Measurements from ENCODE around the gene DNAI2.
A peak's percentile ranks its signal among the peaks of the same experiment; 100 is the strongest.

DNAI2 gene

GRCh38 chr17:74314877-74315276, 40.8 kb downstream of the DNAI2 start:
- Histone ChIP-seq H3K9me3 (ENCODE audit: low read length) (no peaks in the 10 kb centered on the region), H3K4me3 (ENCODE audit: low read depth in 1 of 2, low read length in 2 of 2) (no peak overlapping the region), H3K27me3 (ENCODE audit: control insufficient read depth in 1 of 2, insufficient read depth in 2 of 2, low read length in 2 of 2) (no peaks in the 10 kb centered on the region), H3K36me3 (ENCODE audit: insufficient read depth, low read length) (no peaks in the 10 kb centered on the region), H3K9ac (ENCODE audit: low read length) (no peak overlapping the region), H3K27ac (ENCODE audit: low read depth, low read length) (no peak overlapping the region), H3K4me1 (ENCODE audit: insufficient read depth, low read length) (no peaks in the 10 kb centered on the region)

DNA sequence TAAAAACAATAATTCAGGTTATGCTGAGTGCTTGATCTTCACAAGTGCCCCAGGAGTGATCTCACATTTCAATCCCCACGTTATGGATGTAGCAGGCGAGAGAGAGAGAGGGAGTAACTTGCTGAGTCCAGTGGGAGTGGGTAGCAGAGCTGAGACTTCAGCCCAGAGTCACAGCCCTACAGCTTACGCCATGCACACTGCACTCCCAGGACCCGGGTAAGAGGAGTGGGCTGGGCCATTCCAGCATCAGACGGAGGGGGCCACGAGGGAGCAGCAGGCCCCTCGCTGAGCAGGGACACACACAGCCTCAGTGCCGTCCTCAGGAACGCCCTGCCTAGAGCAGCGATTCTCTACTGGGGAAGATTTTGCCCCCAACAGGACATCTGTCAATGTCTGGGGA, 42.2 kb downstream of the DNAI2 start:
- Histone ChIP-seq H3K4me3 (ENCODE audit: low read depth in 1 of 2, low read length in 2 of 2) (no peak overlapping the region), H3K36me3 (ENCODE audit: insufficient read depth, low read length) (no peaks in the 10 kb centered on the region), H3K4me1 (ENCODE audit: insufficient read depth, low read length) (no peaks in the 10 kb centered on the region), H3K9me3 (ENCODE audit: low read length) (no peaks in the 10 kb centered on the region), H3K9ac (ENCODE audit: low read length) (no peak overlapping the region), H3K27ac (ENCODE audit: low read depth, low read length) (no peak overlapping the region), H3K27me3 (ENCODE audit: control insufficient read depth in 1 of 2, insufficient read depth in 2 of 2, low read length in 2 of 2) (no peaks in the 10 kb centered on the region)

GRCh38 chr17:74317071-74317470, 43.0 kb downstream of the DNAI2 start:
- Histone ChIP-seq H3K9ac (ENCODE audit: low read length) (no peak overlapping the region), H3K4me3 (ENCODE audit: low read depth in 1 of 2, low read length in 2 of 2) (no peak overlapping the region), H3K27ac (ENCODE audit: low read depth, low read length) (no peak overlapping the region), H3K9me3 (ENCODE audit: low read length) (no peaks in the 10 kb centered on the region), H3K36me3 (ENCODE audit: insufficient read depth, low read length) (no peaks in the 10 kb centered on the region), H3K4me1 (ENCODE audit: insufficient read depth, low read length) (no peaks in the 10 kb centered on the region), H3K27me3 (ENCODE audit: control insufficient read depth in 1 of 2, insufficient read depth in 2 of 2, low read length in 2 of 2) (no peaks in the 10 kb centered on the region)

GRCh38 chr17:74318391-74318790, 44.4 kb downstream of the DNAI2 start:
- Histone ChIP-seq H3K36me3 (ENCODE audit: insufficient read depth, low read length) (no peaks in the 10 kb centered on the region), H3K9ac (ENCODE audit: low read length) (no peak overlapping the region), H3K27ac (ENCODE audit: low read depth, low read length) (no peak overlapping the region), H3K4me3 (ENCODE audit: low read depth in 1 of 2, low read length in 2 of 2) (no peak overlapping the region), H3K27me3 (ENCODE audit: control insufficient read depth in 1 of 2, insufficient read depth in 2 of 2, low read length in 2 of 2) (no peaks in the 10 kb centered on the region), H3K4me1 (ENCODE audit: insufficient read depth, low read length) (no peaks in the 10 kb centered on the region), H3K9me3 (ENCODE audit: low read length) (no peaks in the 10 kb centered on the region)

- H3K4me3 ChIP-seq (ENCODE audit: low read depth in 1 of 2, low read length in 2 of 2), result no peak overlapping the region
- no peaks in the 10 kb centered on the region for H3K36me3 ChIP-seq (ENCODE audit: insufficient read depth, low read length)
- no peaks in the 10 kb centered on the region for H3K9me3 ChIP-seq (ENCODE audit: low read length)
- H3K9ac ChIP-seq (ENCODE audit: low read length), result no peak overlapping the region
- H3K27me3 ChIP-seq (ENCODE audit: control insufficient read depth in 1 of 2, insufficient read depth in 2 of 2, low read length in 2 of 2), result peaks cover 0 to 32% of the 10 kb centered on the region in 2 donors
- H3K27ac ChIP-seq (ENCODE audit: low read depth, low read length), result no peak overlapping the region
- peaks cover 12% of the 10 kb centered on the region for H3K4me1 ChIP-seq (ENCODE audit: insufficient read depth, low read length)
These were observed 50.5 kb downstream of the DNAI2 start for GRCh38 chr17:74324521-74324920.

DNA sequence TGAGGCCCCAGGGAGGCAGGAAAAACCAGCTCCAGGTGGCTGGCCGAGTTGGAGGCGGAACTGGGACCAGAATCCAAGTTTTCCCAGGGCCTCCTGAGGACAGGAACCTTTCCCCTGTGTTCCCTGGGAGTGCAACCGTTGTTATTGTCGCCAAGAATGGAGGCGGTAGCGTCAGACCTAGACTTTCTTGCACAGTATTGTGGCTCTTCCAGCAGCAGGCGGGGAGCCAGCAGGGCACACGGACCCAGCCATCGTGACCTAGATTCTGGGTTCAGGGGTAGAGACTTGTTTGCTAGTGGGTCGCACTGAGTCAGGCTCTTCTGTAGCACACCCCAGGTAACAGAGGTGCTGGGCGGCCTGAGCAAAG, 51.3 kb downstream of the DNAI2 start:
- no peaks in the 10 kb centered on the region for H3K9me3 ChIP-seq (ENCODE audit: low read length)
- no peak overlapping the region for H3K27ac ChIP-seq (ENCODE audit: low read depth, low read length)
- H3K27me3 ChIP-seq (ENCODE audit: control insufficient read depth in 1 of 2, insufficient read depth in 2 of 2, low read length in 2 of 2), result peaks cover 0 to 32% of the 10 kb centered on the region in 2 donors
- peaks cover 12% of the 10 kb centered on the region for H3K4me1 ChIP-seq (ENCODE audit: insufficient read depth, low read length)
- no peak overlapping the region for H3K9ac ChIP-seq (ENCODE audit: low read length)
- H3K36me3 ChIP-seq (ENCODE audit: insufficient read depth, low read length), result no peaks in the 10 kb centered on the region
- peak overlapping the region in 1 of 2 donors; percentile 43 for H3K4me3 ChIP-seq (ENCODE audit: low read depth in 1 of 2, low read length in 2 of 2)

- Histone ChIP-seq H3K27me3 (ENCODE audit: control insufficient read depth in 1 of 2, insufficient read depth in 2 of 2, low read length in 2 of 2) (peaks cover 0 to 36% of the 10 kb centered on the region in 2 donors), H3K4me1 (ENCODE audit: insufficient read depth, low read length) (peaks cover 12% of the 10 kb centered on the region), H3K36me3 (ENCODE audit: insufficient read depth, low read length) (no peaks in the 10 kb centered on the region), H3K4me3 (ENCODE audit: low read depth in 1 of 2, low read length in 2 of 2) (peak within 1 kb of the TSS; percentile 30 to 43), H3K9me3 (ENCODE audit: low read length) (no peaks in the 10 kb centered on the region), H3K9ac (ENCODE audit: low read length) (no peak within 1 kb of the TSS), H3K27ac (ENCODE audit: low read depth, low read length) (no peak within 1 kb of the TSS)
These were observed 51.8 kb downstream of the DNAI2 start, which contains the start of gene KIF19 for GRCh38 chr17:74325743-74326379. Gene KIF19, plus strand, starts transcription at chr17:74326226. Its CDS starts 124 bp downstream, at chr17:74326350.

GRCh38 chr17:74326506-74326905, 52.5 kb downstream of the DNAI2 start:
- no peak overlapping the region for H3K9ac ChIP-seq (ENCODE audit: low read length)
- H3K36me3 ChIP-seq (ENCODE audit: insufficient read depth, low read length), result no peaks in the 10 kb centered on the region
- H3K4me3 ChIP-seq (ENCODE audit: low read depth in 1 of 2, low read length in 2 of 2), result peak overlapping the region in 1 of 2 donors; percentile 43
- H3K4me1 ChIP-seq (ENCODE audit: insufficient read depth, low read length), result peaks cover 12% of the 10 kb centered on the region
- no peak overlapping the region for H3K27ac ChIP-seq (ENCODE audit: low read depth, low read length)
- H3K9me3 ChIP-seq (ENCODE audit: low read length), result no peaks in the 10 kb centered on the region
- peaks cover 0 to 40% of the 10 kb centered on the region in 2 donors for H3K27me3 ChIP-seq (ENCODE audit: control insufficient read depth in 1 of 2, insufficient read depth in 2 of 2, low read length in 2 of 2)

GRCh38 chr17:74328487-74328886, 54.5 kb downstream of the DNAI2 start:
- Histone ChIP-seq H3K27ac (ENCODE audit: low read depth, low read length) (no peak overlapping the region), H3K4me3 (ENCODE audit: low read depth in 1 of 2, low read length in 2 of 2) (no peak overlapping the region), H3K36me3 (ENCODE audit: insufficient read depth, low read length) (no peaks in the 10 kb centered on the region), H3K4me1 (ENCODE audit: insufficient read depth, low read length) (peaks cover 12% of the 10 kb centered on the region), H3K27me3 (ENCODE audit: control insufficient read depth in 1 of 2, insufficient read depth in 2 of 2, low read length in 2 of 2) (peaks cover 0 to 40% of the 10 kb centered on the region in 2 donors), H3K9ac (ENCODE audit: low read length) (no peak overlapping the region), H3K9me3 (ENCODE audit: low read length) (no peaks in the 10 kb centered on the region)

GRCh38 chr17:74329378-74329777, 55.3 kb downstream of the DNAI2 start:
- peaks cover 0 to 40% of the 10 kb centered on the region in 2 donors for H3K27me3 ChIP-seq (ENCODE audit: control insufficient read depth in 1 of 2, insufficient read depth in 2 of 2, low read length in 2 of 2)
- no peak overlapping the region for H3K9ac ChIP-seq (ENCODE audit: low read length)

DNA sequence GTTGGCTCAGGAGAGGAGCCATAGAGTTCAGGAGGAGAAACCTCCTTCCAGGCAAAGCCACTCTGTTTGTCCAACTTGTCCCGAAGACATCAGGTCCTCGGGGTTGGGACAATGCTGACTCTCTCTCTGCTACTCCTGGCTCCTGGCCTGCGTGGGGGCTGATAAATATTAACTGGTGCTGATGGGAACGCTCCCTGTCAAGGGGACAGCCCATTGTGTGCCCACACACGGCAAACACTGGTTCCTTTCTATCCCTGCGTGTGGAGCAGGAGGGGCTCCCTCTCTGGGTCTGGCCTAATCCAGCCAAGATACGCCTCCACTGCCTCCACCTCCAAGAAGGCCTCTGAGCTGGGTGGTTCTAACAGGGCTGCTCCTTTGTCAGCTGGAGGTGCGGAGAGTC, 56.4 kb downstream of the DNAI2 start:
- Histone ChIP-seq H3K4me1 (ENCODE audit: insufficient read depth, low read length) (peaks cover 12% of the 10 kb centered on the region), H3K27me3 (ENCODE audit: control insufficient read depth in 1 of 2, insufficient read depth in 2 of 2, low read length in 2 of 2) (peaks cover 0 to 40% of the 10 kb centered on the region in 2 donors), H3K9ac (ENCODE audit: low read length) (no peak overlapping the region), H3K36me3 (ENCODE audit: insufficient read depth, low read length) (no peaks in the 10 kb centered on the region), H3K4me3 (ENCODE audit: low read depth in 1 of 2, low read length in 2 of 2) (no peak overlapping the region), H3K27ac (ENCODE audit: low read depth, low read length) (no peak overlapping the region), H3K9me3 (ENCODE audit: low read length) (no peaks in the 10 kb centered on the region)

More at GRCh38 chr17:74329378-74329777, 55.3 kb downstream of the DNAI2 start:
- no peaks in the 10 kb centered on the region for H3K36me3 ChIP-seq (ENCODE audit: insufficient read depth, low read length)
- no peak overlapping the region for H3K4me3 ChIP-seq (ENCODE audit: low read depth in 1 of 2, low read length in 2 of 2)
- H3K9me3 ChIP-seq (ENCODE audit: low read length), result no peaks in the 10 kb centered on the region
- H3K27ac ChIP-seq (ENCODE audit: low read depth, low read length), result no peak overlapping the region
- peaks cover 12% of the 10 kb centered on the region for H3K4me1 ChIP-seq (ENCODE audit: insufficient read depth, low read length)

- no peak overlapping the region for H3K9ac ChIP-seq (ENCODE audit: low read length)
These were observed 58.1 kb downstream of the DNAI2 start for GRCh38 chr17:74332017-74332650.

More at GRCh38 chr17:74332017-74332650, 58.1 kb downstream of the DNAI2 start:
- Histone ChIP-seq H3K4me3 (ENCODE audit: low read depth in 1 of 2, low read length in 2 of 2) (no peak overlapping the region), H3K36me3 (ENCODE audit: insufficient read depth, low read length) (no peaks in the 10 kb centered on the region), H3K27ac (ENCODE audit: low read depth, low read length) (no peak overlapping the region), H3K27me3 (ENCODE audit: control insufficient read depth in 1 of 2, insufficient read depth in 2 of 2, low read length in 2 of 2) (peaks cover 0 to 24% of the 10 kb centered on the region in 2 donors), H3K9me3 (ENCODE audit: low read length) (no peaks in the 10 kb centered on the region), H3K4me1 (ENCODE audit: insufficient read depth, low read length) (no peaks in the 10 kb centered on the region)

All from muscle layer of colon (tissue), 2 donors.